Sigmoid colon (tissue), 7 donors: ENCODE results near the gene SYNJ1. TPM values are rescaled to one million over a fixed set of nuclear protein-coding genes. Genes with fewer than 3 reads are reported as not detected.

Source experiments
- DNase-seq: peaks from one replicate; pipeline ENCODE4 v3.0.0-alpha.2; 2019
- H3K27ac ChIP-seq, 4 donors: fragments of 200-600 bp; sonication (generic); one replicate each; pipeline ENCODE4 v1.5.1; 2016 to 2019; ENCODE audit warnings: mild to moderate bottlenecking in 1 of 4
- H3K27me3 ChIP-seq, 3 donors: fragments of 200-600 bp; sonication (generic); one replicate each; pipeline ENCODE4 v1.5.1; 2019; ENCODE audit warnings: mild to moderate bottlenecking in 1 of 3
- H3K36me3 ChIP-seq, 4 donors: fragments of 200-600 bp; sonication (generic); one replicate each; pipeline ENCODE4 v1.5.1; 2016 to 2019
- H3K4me1 ChIP-seq, 4 donors: fragments of 200-600 bp; sonication (generic); one replicate each; pipeline ENCODE4 v1.5.1; 2017 to 2019
- H3K4me3 ChIP-seq, 4 donors: fragments of 200-600 bp; sonication (generic); one replicate each; pipeline ENCODE4 v1.5.1; 2017 to 2019; ENCODE audit warnings: mild to moderate bottlenecking in 2 of 4, moderate library complexity in 1 of 4
- H3K9me3 ChIP-seq, 4 donors: fragments of 200-600 bp in 3 of 4; sonication (generic) in 3 of 4; one replicate each; pipeline versions ENCODE4 v1.5.1 to v1.6.1; 2013 to 2019
- CTCF ChIP-seq, 4 experiments: fragments of 450-650 bp in 3 of 4; fragments of 200-600 bp in 1 of 4; IDR thresholded peaks; one replicate each; pipeline ENCODE4 v1.5.1; 2016 to 2019; ENCODE audit warnings: antibody characterized with exemption in 4 of 4, mild to moderate bottlenecking in 3 of 4, moderate library complexity in 2 of 4
- EP300 ChIP-seq, 4 donors: sonication (generic); formaldehyde crosslinking; IDR thresholded peaks; one replicate each; pipeline ENCODE4 v1.6.1; 2017; ENCODE audit warnings: antibody characterized with exemption in 4 of 4
- POLR2A ChIP-seq, 2 donors: fragments of 450-650 bp; IDR thresholded peaks; one replicate each; pipeline ENCODE4 v1.6.1; 2016; ENCODE audit warnings: antibody characterized with exemption in 2 of 2, mild to moderate bottlenecking in 2 of 2, moderate library complexity in 2 of 2
- POLR2AphosphoS5 ChIP-seq, 4 donors: sonication (generic); formaldehyde crosslinking; IDR thresholded peaks; one replicate each; pipeline ENCODE4 v1.6.1; 2017; ENCODE audit warnings: antibody characterized with exemption in 4 of 4
- WGBS, 2 donors: extraction: QIAGEN DNeasy Blood & Tissue Kit; methylation state at CpG; one replicate each; pipeline ENCODE4 v1.1.7; 2013; 5-methylcytosine and 5-hydroxymethylcytosine counted together
- intact Hi-C: fragments of 100-400 bp; cut with DNase I; formaldehyde crosslinking; loops from one replicate; pipeline ENCODE4 v1.15.1; 2023
- polyA plus RNA-seq, 3 donors: library from polyadenylated mRNA; stranded (reverse); fragments of 200-250 nt; gene quantifications; one replicate each; pipeline ENCODE4 v1.2.3, GENCODE V29; 2013
- total RNA-seq, 4 donors: library from RNA; depleted of rRNA; stranded (reverse); fragments of >200 nt; gene quantifications; one replicate each; pipeline ENCODE4 v1.1.0, GENCODE V29; 2016
- donor health status: healthy with polysubstance abuse.
- donor health status: Bipolar disorder and iron deficiency.
- donor health status: healthy.

SYNJ1 gene
- total and polyA plus RNA-seq, 7 donors = 3.7 to 12.0 (median 5.1) TPM

- peaks cover 0 to 39% (median 7%) of the 10 kb centered on the region in 4 donors for H3K36me3 ChIP-seq
- DNase-seq = no peak
- intact Hi-C loops = no loop called here
- TF ChIP-seq POLR2A (IDR thresholded peaks at IDR 0.05) (no peak), POLR2AphosphoS5 (IDR thresholded peaks at IDR 0.05) (no peak), CTCF (IDR thresholded peaks at IDR 0.05) (no peak), EP300 (IDR thresholded peaks at IDR 0.05) (no peak)
- H3K4me1 ChIP-seq = no peaks in the 10 kb centered on the region
- no peak overlapping the region for H3K27ac ChIP-seq
- 31 to 66% methylated on average over 3 of the region's 3 CpGs for WGBS, 2 donors
- no peaks in the 10 kb centered on the region for H3K9me3 ChIP-seq
- no peaks in the 10 kb centered on the region for H3K27me3 ChIP-seq
- no peak overlapping the region for H3K4me3 ChIP-seq
Observed at GRCh38 chr21:32690085-32690484, 37.7 kb downstream of the SYNJ1 start.

GRCh38 chr21:32687643-32688345 lies 40.0 kb downstream of the SYNJ1 start:
- no peak for DNase-seq
- Histone ChIP-seq H3K4me1 (no peaks in the 10 kb centered on the region), H3K4me3 (no peak overlapping the region), H3K9me3 (no peaks in the 10 kb centered on the region), H3K27ac (no peak overlapping the region), H3K27me3 (no peaks in the 10 kb centered on the region), H3K36me3 (peaks cover 0 to 33% (median 9%) of the 10 kb centered on the region in 4 donors)
- TF ChIP-seq POLR2AphosphoS5 (IDR thresholded peaks at IDR 0.05) (no peak), EP300 (IDR thresholded peaks at IDR 0.05) (no peak), POLR2A (IDR thresholded peaks at IDR 0.05) (no peak), CTCF (IDR thresholded peaks at IDR 0.05) (no peak)
- intact Hi-C loops = no loop called here
- WGBS, 2 donors = 86 to 92% methylated on average over 4 of the region's 4 CpGs

GRCh38 chr21:32682696-32683474 lies 44.9 kb downstream of the SYNJ1 start:
- no peak for DNase-seq
- H3K27me3 ChIP-seq = no peaks in the 10 kb centered on the region
- intact Hi-C loops = no loop called here
- H3K9me3 ChIP-seq = no peaks in the 10 kb centered on the region
- 7 to 48% methylated on average over 3 of the region's 3 CpGs for WGBS, 2 donors
- no peak overlapping the region for H3K4me3 ChIP-seq
- no peaks in the 10 kb centered on the region for H3K4me1 ChIP-seq
- H3K27ac ChIP-seq = no peak overlapping the region
- H3K36me3 ChIP-seq = peaks cover 0 to 41% (median 9%) of the 10 kb centered on the region in 4 donors
- TF ChIP-seq POLR2A (IDR thresholded peaks at IDR 0.05) = no peak

- no peak for DNase-seq
- H3K27ac ChIP-seq = no peak overlapping the region
- no peaks in the 10 kb centered on the region for H3K4me1 ChIP-seq
- H3K36me3 ChIP-seq = peaks cover 0 to 38% (median 5%) of the 10 kb centered on the region in 4 donors
- no peaks in the 10 kb centered on the region for H3K27me3 ChIP-seq
- H3K9me3 ChIP-seq = no peaks in the 10 kb centered on the region
- no peak overlapping the region for H3K4me3 ChIP-seq
- WGBS, 2 donors = 29 to 67% methylated on average over 2 of the region's 2 CpGs
- intact Hi-C loops = no loop called here
- TF ChIP-seq EP300 (IDR thresholded peaks at IDR 0.05) = no peak
- TF ChIP-seq POLR2A (IDR thresholded peaks at IDR 0.05) = no peak
- no peak for TF ChIP-seq POLR2AphosphoS5 (IDR thresholded peaks at IDR 0.05)
- no peak for TF ChIP-seq CTCF (IDR thresholded peaks at IDR 0.05)
Observed at GRCh38 chr21:32674731-32675130, 53.1 kb downstream of the SYNJ1 start.

- H3K27ac ChIP-seq = no peak overlapping the region
- 95 to 100% methylated on average over 1 of the region's 1 CpG for WGBS, 2 donors
- H3K9me3 ChIP-seq = no peaks in the 10 kb centered on the region
- peaks cover 0 to 41% (median 5%) of the 10 kb centered on the region in 4 donors for H3K36me3 ChIP-seq
- H3K27me3 ChIP-seq = no peaks in the 10 kb centered on the region
- intact Hi-C loops = no loop called here
- no peak for DNase-seq
- H3K4me1 ChIP-seq = no peaks in the 10 kb centered on the region
- TF ChIP-seq CTCF (IDR thresholded peaks at IDR 0.05) (no peak), EP300 (IDR thresholded peaks at IDR 0.05) (no peak), POLR2A (IDR thresholded peaks at IDR 0.05) (no peak), POLR2AphosphoS5 (IDR thresholded peaks at IDR 0.05) (no peak)
- no peak overlapping the region for H3K4me3 ChIP-seq
Observed at GRCh38 chr21:32674038-32674437, 53.8 kb downstream of the SYNJ1 start.
